ENCODE results near the gene CTR9. TPM values are rescaled to one million over a fixed set of nuclear protein-coding genes. Genes with fewer than 3 reads are reported as not detected.

CTR9 gene
- total and polyA plus RNA-seq, 9 of the 15 experiments (the other 6 are each of a cell fraction or from before 2014, with no cell fraction given), result 25.4 to 79.3 (median 47.3) TPM

- TF ChIP-seq CREB3 (tag; conservative IDR thresholded peaks at IDR 0.05; ENCODE audit: low read depth), result no peak
- no peak for TF ChIP-seq ZNF644 (tag; IDR thresholded peaks at IDR 0.05; ENCODE audit: low read depth)
- TF ChIP-seq REST (IDR thresholded peaks at IDR 0.05; ENCODE audit: borderline replicate concordance), result peak; percentile 92
- no peak for TF ChIP-seq REST (CRISPR knock-in tag; IDR thresholded peaks at IDR 0.05; ENCODE audit: low read depth)
- peak; percentile 89 for TF ChIP-seq RB1 (IDR thresholded peaks at IDR 0.05; ENCODE audit: low read depth)
- peak; percentile 73; the same call in 1 of the 2 replicates for TF ChIP-seq TFAP4 (CRISPR knock-in tag; IDR thresholded peaks at IDR 0.05; ENCODE audit: borderline replicate concordance)
- no peak for TF ChIP-seq MCM2 (IDR thresholded peaks at IDR 0.05; ENCODE audit: low read depth)
- TF ChIP-seq TOE1 (IDR thresholded peaks at IDR 0.05; ENCODE audit: borderline replicate concordance), result no peak
- peak; percentile 55; the same call in 1 of the 2 replicates for TF ChIP-seq TOE1 (CRISPR knock-in tag; IDR thresholded peaks at IDR 0.05; ENCODE audit: borderline replicate concordance, low read depth)
- no peak for TF ChIP-seq GMEB1 (CRISPR knock-in tag; IDR thresholded peaks at IDR 0.05)
- TF ChIP-seq ZNF395 (CRISPR knock-in tag; IDR thresholded peaks at IDR 0.05), result no peak
- peak; percentile 16; the same call in 1 of the 2 replicates for TF ChIP-seq NFIC (IDR thresholded peaks at IDR 0.05)
- no peak for TF ChIP-seq RNF2 (IDR thresholded peaks at IDR 0.05)
- no peak for TF ChIP-seq NCOR1 (IDR thresholded peaks at IDR 0.05)
- no peak for TF ChIP-seq GATA2 (CRISPR knock-in tag; IDR thresholded peaks at IDR 0.05)
Observed at GRCh38 chr11:10792385-10793068, 41.5 kb downstream of the CTR9 start (continued).
